Measurements from ENCODE around the gene RAD21L1.

The RAD21L1 gene

DNA sequence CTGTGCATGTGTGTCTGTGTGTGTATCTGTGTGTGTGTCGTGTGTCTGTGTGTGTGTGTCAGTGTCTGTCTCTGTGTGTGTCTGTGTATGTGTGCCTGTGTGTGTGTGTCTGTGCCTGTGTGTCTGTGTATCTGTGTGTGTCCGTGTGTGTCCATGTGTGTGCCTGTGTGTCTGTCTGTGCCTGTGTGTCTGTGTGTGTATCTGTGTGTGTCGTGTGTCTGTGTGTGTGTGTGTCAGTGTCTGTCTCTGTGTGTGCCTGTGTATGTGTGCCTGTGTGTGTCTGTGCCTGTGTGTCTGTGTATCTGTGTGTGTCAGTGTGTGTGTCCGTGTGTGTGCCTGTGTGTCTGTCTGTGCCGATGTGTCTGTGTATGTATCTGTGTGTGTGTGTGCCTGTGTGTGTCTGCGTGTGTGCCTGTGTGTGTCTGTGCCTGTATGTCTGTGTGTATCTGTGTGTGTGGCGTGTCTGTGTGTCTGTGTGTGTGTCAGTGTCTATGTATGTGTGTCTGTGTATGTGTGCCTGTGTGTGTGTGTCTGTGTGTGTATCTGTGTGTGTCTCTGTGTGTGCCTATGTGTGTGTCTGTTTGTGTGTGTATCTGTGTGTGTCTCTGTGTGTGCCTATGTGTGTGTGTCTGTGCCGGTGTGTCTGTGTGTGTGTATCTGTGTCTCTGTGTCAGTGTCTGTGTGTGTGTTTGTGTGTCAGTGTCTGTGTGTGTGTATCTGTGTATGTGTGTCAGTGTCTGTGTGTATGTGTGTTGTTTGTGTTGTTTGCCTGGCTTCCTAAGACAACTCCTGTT, 51.9 kb downstream of the RAD21L1 start:
- TF ChIP-seq, protein P1, sequence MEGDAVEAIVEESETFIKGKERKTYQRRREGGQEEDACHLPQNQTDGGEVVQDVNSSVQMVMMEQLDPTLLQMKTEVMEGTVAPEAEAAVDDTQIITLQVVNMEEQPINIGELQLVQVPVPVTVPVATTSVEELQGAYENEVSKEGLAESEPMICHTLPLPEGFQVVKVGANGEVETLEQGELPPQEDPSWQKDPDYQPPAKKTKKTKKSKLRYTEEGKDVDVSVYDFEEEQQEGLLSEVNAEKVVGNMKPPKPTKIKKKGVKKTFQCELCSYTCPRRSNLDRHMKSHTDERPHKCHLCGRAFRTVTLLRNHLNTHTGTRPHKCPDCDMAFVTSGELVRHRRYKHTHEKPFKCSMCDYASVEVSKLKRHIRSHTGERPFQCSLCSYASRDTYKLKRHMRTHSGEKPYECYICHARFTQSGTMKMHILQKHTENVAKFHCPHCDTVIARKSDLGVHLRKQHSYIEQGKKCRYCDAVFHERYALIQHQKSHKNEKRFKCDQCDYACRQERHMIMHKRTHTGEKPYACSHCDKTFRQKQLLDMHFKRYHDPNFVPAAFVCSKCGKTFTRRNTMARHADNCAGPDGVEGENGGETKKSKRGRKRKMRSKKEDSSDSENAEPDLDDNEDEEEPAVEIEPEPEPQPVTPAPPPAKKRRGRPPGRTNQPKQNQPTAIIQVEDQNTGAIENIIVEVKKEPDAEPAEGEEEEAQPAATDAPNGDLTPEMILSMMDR (IDR thresholded peaks at IDR 0.05; ENCODE audit: low read depth, low read length, poor library complexity, severe bottlenecking) = no peak
- TF ChIP-seq EZH2phosphoT487 (IDR thresholded peaks at IDR 0.05; ENCODE audit: borderline replicate concordance, low read length) = no peak
- H3K79me2 ChIP-seq (ENCODE audit: control insufficient read depth, low read length) = no peaks in the 10 kb centered on the region
- H3K36me3 ChIP-seq (ENCODE audit: control insufficient read depth, low read length) = no peaks in the 10 kb centered on the region
- H3K4me2 ChIP-seq (ENCODE audit: low read length) = no peak overlapping the region
- no peaks in the 10 kb centered on the region for H4K20me1 ChIP-seq (ENCODE audit: control insufficient read depth, insufficient read depth, low read depth, low read length)
- H3K9me2 ChIP-seq (replicated peaks; ENCODE audit: control insufficient read depth, low read length) = no peaks in the 10 kb centered on the region
- H3K27ac ChIP-seq (ENCODE audit: low read depth, low read length) = no peak overlapping the region
- no peaks in the 10 kb centered on the region for H3K9me3 ChIP-seq (ENCODE audit: control insufficient read depth, insufficient read depth, low read length)
- H3K27me3 ChIP-seq (ENCODE audit: control insufficient read depth, low read length) = peaks cover 8% of the 10 kb centered on the region; the same call in 1 of the 2 replicates
- no peak overlapping the region for H3K4me3 ChIP-seq (ENCODE audit: low read length)
- no peaks in the 10 kb centered on the region for H3F3A ChIP-seq (ENCODE audit: control insufficient read depth, insufficient read depth)
- no peaks in the 10 kb centered on the region for H3K4me1 ChIP-seq (ENCODE audit: control insufficient read depth, low read length)

DNA sequence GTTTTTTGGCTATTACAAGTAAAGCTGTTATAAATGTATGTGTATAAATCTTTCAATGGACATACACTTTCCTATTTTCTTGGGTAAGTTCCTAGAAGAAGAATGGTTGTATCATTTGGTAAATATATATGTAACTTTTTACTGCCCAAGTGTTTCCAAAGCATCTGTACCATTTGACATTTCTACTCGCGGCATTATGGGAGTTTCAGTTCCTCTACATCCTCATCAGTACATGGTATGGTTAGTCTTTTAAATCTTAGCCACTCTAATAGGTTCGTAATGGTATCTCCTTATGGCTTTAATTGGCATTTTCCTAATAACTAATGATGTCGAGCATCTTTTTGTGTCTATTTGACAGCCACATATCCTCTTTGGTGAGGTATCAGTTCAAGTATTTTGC, 53.1 kb downstream of the RAD21L1 start:
- Histone ChIP-seq H3K36me3 (ENCODE audit: control insufficient read depth, low read length) (no peaks in the 10 kb centered on the region), H3K9me3 (ENCODE audit: control insufficient read depth, insufficient read depth, low read length) (no peaks in the 10 kb centered on the region), H3K79me2 (ENCODE audit: control insufficient read depth, low read length) (no peaks in the 10 kb centered on the region), H3K27me3 (ENCODE audit: control insufficient read depth, low read length) (peaks cover 11% of the 10 kb centered on the region; the same call in 1 of the 2 replicates), H3K4me2 (ENCODE audit: low read length) (no peak overlapping the region), H3K4me1 (ENCODE audit: control insufficient read depth, low read length) (no peaks in the 10 kb centered on the region), H3F3A (ENCODE audit: control insufficient read depth, insufficient read depth) (no peaks in the 10 kb centered on the region), H3K4me3 (ENCODE audit: low read length) (no peak overlapping the region), H3K9me2 (replicated peaks; ENCODE audit: control insufficient read depth, low read length) (no peaks in the 10 kb centered on the region), H4K20me1 (ENCODE audit: control insufficient read depth, insufficient read depth, low read depth, low read length) (no peaks in the 10 kb centered on the region), H3K27ac (ENCODE audit: low read depth, low read length) (no peak overlapping the region)
- TF ChIP-seq EZH2phosphoT487 (IDR thresholded peaks at IDR 0.05; ENCODE audit: borderline replicate concordance, low read length) = no peak
- TF ChIP-seq, protein P1 (IDR thresholded peaks at IDR 0.05; ENCODE audit: low read depth, low read length, poor library complexity, severe bottlenecking) = no peak

GRCh38 chr20:1280195-1281102, 54.6 kb downstream of the RAD21L1 start:
- H3K27ac ChIP-seq (ENCODE audit: low read depth, low read length) = no peak overlapping the region
- no peak overlapping the region for H3K4me3 ChIP-seq (ENCODE audit: low read length)
- no peaks in the 10 kb centered on the region for H3K79me2 ChIP-seq (ENCODE audit: control insufficient read depth, low read length)
- no peak overlapping the region for H3K4me2 ChIP-seq (ENCODE audit: low read length)
- H3K4me1 ChIP-seq (ENCODE audit: control insufficient read depth, low read length) = no peaks in the 10 kb centered on the region
- TF ChIP-seq, protein P1 (IDR thresholded peaks at IDR 0.05; ENCODE audit: low read depth, low read length, poor library complexity, severe bottlenecking) = no peak
- no peak for TF ChIP-seq EZH2phosphoT487 (IDR thresholded peaks at IDR 0.05; ENCODE audit: borderline replicate concordance, low read length)
- H3K9me2 ChIP-seq (replicated peaks; ENCODE audit: control insufficient read depth, low read length) = no peaks in the 10 kb centered on the region
- peaks cover 16% of the 10 kb centered on the region; the same call in 1 of the 2 replicates for H3K27me3 ChIP-seq (ENCODE audit: control insufficient read depth, low read length)
- no peaks in the 10 kb centered on the region for H4K20me1 ChIP-seq (ENCODE audit: control insufficient read depth, insufficient read depth, low read depth, low read length)
- H3K9me3 ChIP-seq (ENCODE audit: control insufficient read depth, insufficient read depth, low read length) = no peaks in the 10 kb centered on the region
- H3K36me3 ChIP-seq (ENCODE audit: control insufficient read depth, low read length) = no peaks in the 10 kb centered on the region
- no peaks in the 10 kb centered on the region for H3F3A ChIP-seq (ENCODE audit: control insufficient read depth, insufficient read depth)

All from DOHH2 (cell line).